A549 (cell line): Measurements from ENCODE around the gene ST8SIA4. TPM values are rescaled to one million over a fixed set of nuclear protein-coding genes. Genes with fewer than 3 reads are reported as not detected.

Experiments
- ATAC-seq, 2 experiments: fragments of 200-7000 bp in 1 of 2; fragments of >200 bp in 1 of 2; cut with Nextera tagmentation in 1 of 2; cut with Tn5 transposase in 1 of 2; 3 replicates each; pipeline versions ENCODE4 v1.8.0 to v1.9.1; 2018 to 2020; ENCODE audit warnings: mild to moderate bottlenecking in 1 of 2, moderate library complexity in 1 of 2
- CTCF ChIA-PET: fragments of 300-600 bp; sonication (Branson Sonifier 250); formaldehyde crosslinking; extraction: SDS; loops from one replicate; lab custom pipeline; 2021; ENCODE audit warnings: antibody characterized with exemption, inconsistent platforms; lab: Yijun Ruan, JAX
- POLR2A ChIA-PET: fragments of 350-600 bp; formaldehyde crosslinking; extraction: SDS; loops from one replicate; lab custom pipeline; 2021; ENCODE audit warnings: antibody characterized with exemption, inconsistent platforms; lab: Yijun Ruan, JAX
- DNase-seq, 2 experiments: peaks; one replicate each; pipeline versions ENCODE4 v3.0.0 to v3.0.0-alpha.2; 2011 to 2016; ENCODE audit warnings: low read depth in 1 of 2, low spot score in 1 of 2
- FAIRE-seq: peaks from 2 replicates; lab custom pipeline; 2011; peaks lifted over from hg19 to GRCh38; lab: Jason Lieb, UNC
- H3K27ac ChIP-seq, 2 experiments: fragments of >200 bp; sonication (Bioruptor Twin); formaldehyde crosslinking; 3 replicates each; pipeline ENCODE4 v1.5.1; 2016 to 2017
- H3K4me1 ChIP-seq: fragments of >200 bp; sonication (Bioruptor Twin); formaldehyde crosslinking; 3 replicates; pipeline ENCODE4 v1.6.1; 2016
- H3K4me2 ChIP-seq: fragments of >200 bp; sonication (Bioruptor Twin); formaldehyde crosslinking; 3 replicates; pipeline ENCODE4 v1.6.1; 2016
- H3K4me3 ChIP-seq: fragments of >200 bp; sonication (Bioruptor Twin); formaldehyde crosslinking; 3 replicates; pipeline ENCODE4 v1.5.1; 2016
- H3K9me3 ChIP-seq: fragments of >200 bp; sonication (Bioruptor Twin); formaldehyde crosslinking; 3 replicates; pipeline ENCODE4 v1.6.1; 2016
- BCL3 ChIP-seq: fragments of >200 bp; sonication (Bioruptor Twin); formaldehyde crosslinking; IDR thresholded peaks from 3 replicates; pipeline ENCODE4 v1.6.1; 2016
- BHLHE40 ChIP-seq: IDR thresholded peaks from 2 replicates; pipeline ENCODE4 v1.6.1; 2012; ENCODE audit warnings: low read depth, low read length, inconsistent platforms
- CEBPB ChIP-seq, 2 experiments: fragments of >200 bp in 1 of 2; sonication (Bioruptor Twin) in 1 of 2; formaldehyde crosslinking in 1 of 2; IDR thresholded peaks; 2 replicates each; pipeline ENCODE4 v1.6.1; 2012 to 2016
- EHMT2 ChIP-seq: fragments of 200-600 bp; sonication (generic); IDR thresholded peaks from 2 replicates; pipeline ENCODE4 v1.6.1; 2016; ENCODE audit warnings: antibody characterized with exemption, low read depth, mild to moderate bottlenecking, moderate library complexity
- ESRRA ChIP-seq: fragments of 150-350 bp; IDR thresholded peaks from 2 replicates; pipeline ENCODE4 v1.6.1; 2014; ENCODE audit warnings: mild to moderate bottlenecking, low read length, borderline replicate concordance
- FOSB ChIP-seq: fragments of 250-450 bp; sonication (Bioruptor Pico); IDR thresholded peaks from 2 replicates; pipeline ENCODE4 v1.5.0; 2020; ENCODE audit warnings: mild to moderate bottlenecking, moderate library complexity
- FOXS1 ChIP-seq: fragments of 250-450 bp; sonication (Bioruptor Pico); IDR thresholded peaks from 2 replicates; pipeline ENCODE4 v1.5.0; 2020; ENCODE audit warnings: mild to moderate bottlenecking, moderate library complexity
- HEYL ChIP-seq: fragments of 250-450 bp; sonication (Bioruptor Pico); IDR thresholded peaks from 2 replicates; pipeline ENCODE4 v1.8.0; 2021; ENCODE audit warnings: mild to moderate bottlenecking, moderate library complexity
- HOXB5 ChIP-seq: fragments of 250-450 bp; sonication (Bioruptor Pico); IDR thresholded peaks from 2 replicates; pipeline ENCODE4 v1.5.0; 2020; ENCODE audit warnings: mild to moderate bottlenecking, moderate library complexity
- JUNB ChIP-seq: fragments of >200 bp; sonication (Bioruptor Twin); formaldehyde crosslinking; IDR thresholded peaks from 2 replicates; pipeline ENCODE4 v1.6.1; 2016
- NFE2L2 ChIP-seq: fragments of 150-350 bp; conservative IDR thresholded peaks from 2 replicates; pipeline ENCODE4 v1.6.1; 2014; ENCODE audit warnings: low read length
- RAD21 ChIP-seq, 2 experiments: fragments of >200 bp in 1 of 2; sonication (Bioruptor Twin) in 1 of 2; formaldehyde crosslinking in 1 of 2; IDR thresholded peaks in 1 of 2; conservative IDR thresholded peaks in 1 of 2; 2 replicates in 1 of 2; 3 replicates in 1 of 2; pipeline ENCODE4 v1.6.1; 2012 to 2018; ENCODE audit warnings: inconsistent platforms in 1 of 2
- SMC3 ChIP-seq: fragments of >200 bp; sonication (Bioruptor Twin); formaldehyde crosslinking; IDR thresholded peaks from 3 replicates; pipeline ENCODE4 v1.6.1; 2018; ENCODE audit warnings: inconsistent platforms
- TFCP2L1 ChIP-seq: fragments of 250-450 bp; sonication (Bioruptor Pico); IDR thresholded peaks from 2 replicates; pipeline ENCODE4 v1.5.0; 2021; ENCODE audit warnings: mild to moderate bottlenecking
- USF2 ChIP-seq: fragments of 450-650 bp; IDR thresholded peaks from 2 replicates; pipeline ENCODE4 v1.6.1; 2014; ENCODE audit warnings: antibody characterized with exemption
- ZSCAN20 ChIP-seq: fragments of 250-450 bp; sonication (Bioruptor Pico); IDR thresholded peaks from 2 replicates; pipeline ENCODE4 v1.8.0; 2022; ENCODE audit warnings: mild to moderate bottlenecking, moderate library complexity
- WGBS: methylation state at CpG from one replicate; pipeline ENCODE4 v1.1.6; 2017; ENCODE audit errors: missing lambda C conversion rate; 5-methylcytosine and 5-hydroxymethylcytosine counted together
- polyA plus RNA-seq, 4 experiments: library from polyadenylated mRNA; depleted of rRNA in 3 of 4; stranded (reverse); fragments of >200 nt; fragmentation: RNase III in 1 of 4; extraction: RNeasy Plus Mini Kit Qiagen cat#74134 plus additional on column Dnase treatment in 1 of 4; gene quantifications; 2 replicates in 3 of 4; 3 replicates in 1 of 4; pipeline ENCODE4 v1.2.3, GENCODE V29; 2011 to 2017
- TF ChIP-seq, protein P1 (sequence below): fragments of >200 bp; sonication (Bioruptor Twin); formaldehyde crosslinking; IDR thresholded peaks from 3 replicates; pipeline ENCODE4 v1.5.1; 2016
- TF ChIP-seq, protein P2 (sequence below): fragments of 150-350 bp; IDR thresholded peaks from 2 replicates; pipeline ENCODE4 v1.6.1; 2014; ENCODE audit warnings: low read depth, mild to moderate bottlenecking, low read length
- TF ChIP-seq, protein P3 (sequence below): IDR thresholded peaks from 2 replicates; pipeline ENCODE4 v1.6.1; 2012

The ST8SIA4 gene
- polyA plus RNA-seq, 2 of the 4 experiments (the other 2 are of a cell fraction): 0.85 to 7.1 TPM

DNA sequence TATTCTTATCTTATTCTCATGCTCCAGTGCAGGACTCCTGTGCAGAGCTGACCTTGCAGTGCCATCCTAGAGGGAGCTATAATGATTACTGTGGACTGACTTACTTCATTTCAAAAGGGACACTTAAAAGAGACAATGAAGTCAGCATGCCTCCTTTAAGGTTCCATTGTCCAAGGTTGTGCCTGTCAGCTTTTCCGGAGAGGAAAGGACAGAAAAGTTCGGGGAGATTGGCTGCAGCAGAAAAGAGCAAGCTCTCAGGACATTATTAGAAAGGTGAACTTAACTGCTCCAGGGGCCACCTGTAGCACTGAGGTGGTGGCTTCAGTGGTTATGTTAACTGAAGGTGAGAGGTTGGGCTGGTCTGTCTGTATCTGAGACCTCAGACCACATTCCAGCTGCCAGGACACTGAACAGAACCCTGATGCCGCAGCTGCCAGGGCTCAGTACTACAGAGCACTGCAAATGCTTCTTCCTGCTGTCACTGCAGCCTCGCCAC, 112.9 kb downstream of the ST8SIA4 start:
- peak in 1 of 2 experiments; percentile 33 for DNase-seq
- Histone ChIP-seq H3K4me2 (peak overlapping the region; percentile 40), H3K4me1 (peaks cover 26% of the 10 kb centered on the region), H3K4me3 (no peak overlapping the region), H3K27ac (peak overlapping the region; percentile 16 to 37; a peak in 2 of 6 replicates), H3K9me3 (no peaks in the 10 kb centered on the region)
- ATAC-seq: peak; percentile 75 to 88
- FAIRE-seq: no peak
- 50% methylated on average over 4 of the region's 4 CpGs for WGBS
- CTCF ChIA-PET: interaction anchor here (0.6 to 1.7 kb wide), 2 partner anchors 11 to 1228 kb away, joined by 3 to 4 read pairs; no protein-coding TSS in a partner anchor
- TF ChIP-seq CEBPB (IDR thresholded peaks at IDR 0.05) (no peak), RAD21 (conservative IDR thresholded peaks at IDR 0.05 in 1 of 2, IDR thresholded peaks at IDR 0.05 in 1 of 2) (peak in 1 of 2 experiments; percentile 29; a peak in 2 of 5 replicates)
- TF ChIP-seq, protein P1, sequence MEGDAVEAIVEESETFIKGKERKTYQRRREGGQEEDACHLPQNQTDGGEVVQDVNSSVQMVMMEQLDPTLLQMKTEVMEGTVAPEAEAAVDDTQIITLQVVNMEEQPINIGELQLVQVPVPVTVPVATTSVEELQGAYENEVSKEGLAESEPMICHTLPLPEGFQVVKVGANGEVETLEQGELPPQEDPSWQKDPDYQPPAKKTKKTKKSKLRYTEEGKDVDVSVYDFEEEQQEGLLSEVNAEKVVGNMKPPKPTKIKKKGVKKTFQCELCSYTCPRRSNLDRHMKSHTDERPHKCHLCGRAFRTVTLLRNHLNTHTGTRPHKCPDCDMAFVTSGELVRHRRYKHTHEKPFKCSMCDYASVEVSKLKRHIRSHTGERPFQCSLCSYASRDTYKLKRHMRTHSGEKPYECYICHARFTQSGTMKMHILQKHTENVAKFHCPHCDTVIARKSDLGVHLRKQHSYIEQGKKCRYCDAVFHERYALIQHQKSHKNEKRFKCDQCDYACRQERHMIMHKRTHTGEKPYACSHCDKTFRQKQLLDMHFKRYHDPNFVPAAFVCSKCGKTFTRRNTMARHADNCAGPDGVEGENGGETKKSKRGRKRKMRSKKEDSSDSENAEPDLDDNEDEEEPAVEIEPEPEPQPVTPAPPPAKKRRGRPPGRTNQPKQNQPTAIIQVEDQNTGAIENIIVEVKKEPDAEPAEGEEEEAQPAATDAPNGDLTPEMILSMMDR: peak; percentile 46; the same call in 1 of the 3 replicates
- POLR2A ChIA-PET: no interaction called here

DNA sequence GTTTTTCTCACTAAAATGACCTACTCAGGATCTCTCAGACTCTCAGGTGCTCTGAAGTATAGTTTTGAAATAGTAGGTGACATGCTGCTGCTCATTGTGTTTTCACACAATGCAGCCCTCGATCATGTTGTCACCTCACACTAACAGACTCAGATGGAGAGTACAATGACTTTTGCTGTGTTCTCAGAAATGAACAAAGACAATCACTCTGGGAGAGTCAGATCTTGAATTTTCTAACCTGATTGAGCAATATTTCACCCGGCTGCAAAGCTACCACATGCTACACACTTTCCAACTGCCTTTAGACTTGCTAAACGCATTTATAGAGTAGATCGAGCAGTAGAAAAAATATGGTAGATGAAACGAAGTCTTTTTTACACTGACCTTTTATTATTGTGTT, 113.4 kb downstream of the ST8SIA4 start:
- POLR2A ChIA-PET: no interaction called here
- TF ChIP-seq ESRRA (no peak), CEBPB (IDR thresholded peaks at IDR 0.05) (no peak), FOXS1 (CRISPR knock-in tag) (no peak), USF2 (no peak), BCL3 (no peak), EHMT2 (no peak), HOXB5 (CRISPR knock-in tag) (no peak)
- TF ChIP-seq, protein P1: no peak
- TF ChIP-seq, protein P2, sequence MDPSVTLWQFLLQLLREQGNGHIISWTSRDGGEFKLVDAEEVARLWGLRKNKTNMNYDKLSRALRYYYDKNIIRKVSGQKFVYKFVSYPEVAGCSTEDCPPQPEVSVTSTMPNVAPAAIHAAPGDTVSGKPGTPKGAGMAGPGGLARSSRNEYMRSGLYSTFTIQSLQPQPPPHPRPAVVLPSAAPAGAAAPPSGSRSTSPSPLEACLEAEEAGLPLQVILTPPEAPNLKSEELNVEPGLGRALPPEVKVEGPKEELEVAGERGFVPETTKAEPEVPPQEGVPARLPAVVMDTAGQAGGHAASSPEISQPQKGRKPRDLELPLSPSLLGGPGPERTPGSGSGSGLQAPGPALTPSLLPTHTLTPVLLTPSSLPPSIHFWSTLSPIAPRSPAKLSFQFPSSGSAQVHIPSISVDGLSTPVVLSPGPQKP: no peak
- H3K4me1 ChIP-seq: peaks cover 26% of the 10 kb centered on the region
- H3K9me3 ChIP-seq: no peaks in the 10 kb centered on the region
- no peak overlapping the region for H3K4me2 ChIP-seq
- no peak for FAIRE-seq
- no peak; a peak in 1 of 6 replicates for ATAC-seq
- DNase-seq: no peak
- H3K27ac ChIP-seq: no peak overlapping the region
- CTCF ChIA-PET: interaction anchor here (0.6 to 1.7 kb wide), 2 partner anchors 11 to 1229 kb away, joined by 3 to 4 read pairs; no protein-coding TSS in a partner anchor
- H3K4me3 ChIP-seq: no peak overlapping the region
- WGBS: 67% methylated on average over 5 of the region's 5 CpGs

DNA sequence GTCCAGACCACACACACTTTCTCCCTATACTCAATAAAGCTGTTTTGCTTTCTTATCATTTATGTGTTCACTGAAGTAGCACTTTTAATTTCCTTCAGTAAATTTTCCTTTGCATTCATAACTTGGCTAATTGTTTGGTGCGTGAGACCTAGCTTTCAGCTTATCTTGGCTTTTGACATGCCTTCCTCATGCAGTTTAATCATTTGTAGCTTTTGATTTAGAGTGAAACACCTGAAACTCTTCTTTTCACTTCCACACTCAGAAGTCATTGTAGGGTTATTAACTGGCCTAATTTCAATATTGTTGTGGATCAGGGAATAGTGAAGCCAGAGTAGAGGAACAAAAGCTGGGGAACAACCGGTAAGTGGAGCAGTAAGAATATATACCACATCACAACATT, 114.7 kb downstream of the ST8SIA4 start:
- TF ChIP-seq TFCP2L1 (CRISPR knock-in tag): no peak
- TF ChIP-seq SMC3: no peak
- no peak for TF ChIP-seq NFE2L2
- TF ChIP-seq ZSCAN20 (CRISPR knock-in tag): no peak
- TF ChIP-seq FOSB (CRISPR knock-in tag): no peak
- TF ChIP-seq, protein P1: no peak
- no peak for TF ChIP-seq JUNB
- TF ChIP-seq BHLHE40: no peak
- TF ChIP-seq HEYL: no peak
- TF ChIP-seq, protein P3, sequence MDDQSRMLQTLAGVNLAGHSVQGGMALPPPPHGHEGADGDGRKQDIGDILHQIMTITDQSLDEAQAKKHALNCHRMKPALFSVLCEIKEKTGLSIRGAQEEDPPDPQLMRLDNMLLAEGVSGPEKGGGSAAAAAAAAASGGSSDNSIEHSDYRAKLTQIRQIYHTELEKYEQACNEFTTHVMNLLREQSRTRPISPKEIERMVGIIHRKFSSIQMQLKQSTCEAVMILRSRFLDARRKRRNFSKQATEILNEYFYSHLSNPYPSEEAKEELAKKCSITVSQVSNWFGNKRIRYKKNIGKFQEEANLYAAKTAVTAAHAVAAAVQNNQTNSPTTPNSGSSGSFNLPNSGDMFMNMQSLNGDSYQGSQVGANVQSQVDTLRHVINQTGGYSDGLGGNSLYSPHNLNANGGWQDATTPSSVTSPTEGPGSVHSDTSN: no peak
- Histone ChIP-seq H3K4me2 (no peak overlapping the region), H3K9me3 (no peaks in the 10 kb centered on the region), H3K4me1 (peaks cover 26% of the 10 kb centered on the region), H3K4me3 (no peak overlapping the region), H3K27ac (no peak overlapping the region)
- no peak for DNase-seq
- 95% methylated on average over 2 of the region's 2 CpGs for WGBS
- no peak for FAIRE-seq
- CTCF ChIA-PET: no interaction called here
- no peak for ATAC-seq
- POLR2A ChIA-PET: no interaction called here
